Liver (tissue), 3 donors: ENCODE data around the gene NFIA.

Source experiments
- CTCF ChIP-seq: fragments of 150-350 bp; IDR thresholded peaks from 2 replicates; pipeline ENCODE4 v1.5.1; 2017; ENCODE audit warnings: improper control_type of control experiment, low read depth, low read length; ENCODE audit not compliant: missing input control
- GABPA ChIP-seq, 2 donors: IDR thresholded peaks in 1 of 2; conservative IDR thresholded peaks in 1 of 2; 2 replicates each; pipeline ENCODE4 v1.6.1; 2016; ENCODE audit warnings: antibody characterized with exemption in 2 of 2, mild to moderate bottlenecking in 1 of 2, moderate library complexity in 1 of 2
- donor health status: healthy.
- donor health status: healthy.

DNA sequence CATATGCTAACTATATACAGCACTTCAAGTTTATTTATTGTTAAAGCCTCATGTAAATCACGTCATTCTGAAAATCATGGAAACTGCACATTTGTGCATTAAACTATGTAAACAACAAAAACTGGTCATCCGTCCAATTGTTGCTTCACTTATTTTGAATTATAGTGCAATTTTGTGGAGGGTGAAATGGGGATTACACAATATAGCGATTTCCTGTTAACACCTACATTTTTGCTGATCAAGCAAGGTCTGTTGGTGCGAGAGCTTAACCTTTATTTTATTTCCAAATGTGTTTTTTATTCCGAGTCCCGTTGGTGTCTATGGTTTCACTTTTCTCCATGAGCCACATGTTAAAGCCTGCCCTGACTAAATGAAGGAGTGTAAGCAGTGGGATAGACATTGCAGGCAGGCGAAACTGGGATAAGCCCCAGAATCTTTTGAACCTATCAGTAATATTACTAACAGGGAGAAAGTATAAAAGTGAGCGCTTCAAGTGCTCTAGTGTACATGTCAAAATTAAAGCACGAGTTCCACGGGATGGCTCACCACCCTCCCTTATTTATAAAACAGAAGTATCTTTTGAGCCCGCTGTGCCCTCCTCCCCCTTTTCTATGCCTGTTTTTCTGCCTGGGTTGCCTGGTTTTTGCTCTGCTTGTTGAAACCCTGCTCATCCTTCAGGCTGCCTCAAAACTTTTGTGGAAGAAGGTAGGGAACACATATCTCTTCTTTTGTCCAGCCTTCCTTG lies 120.7 kb downstream of the NFIA start:
- no peak for TF ChIP-seq CTCF
- peak in 1 of 2 donors; percentile 28 for TF ChIP-seq GABPA (IDR thresholded peaks at IDR 0.05 in 1 of 2, conservative IDR thresholded peaks at IDR 0.05 in 1 of 2)
